DND-41 (cell line): ENCODE measurements around the gene SLC25A42.

Experiments used
- EZH2 ChIP-seq: IDR thresholded peaks from 3 replicates; pipeline ENCODE4 v1.6.1; 2012; ENCODE audit warnings: borderline replicate concordance, low read depth, mild to moderate bottlenecking, moderate library complexity, low read length, inconsistent platforms; ENCODE audit not compliant: severe bottlenecking
- TF ChIP-seq, protein P1 (sequence below): IDR thresholded peaks from 2 replicates; pipeline ENCODE4 v1.5.1; 2012; ENCODE audit warnings: borderline replicate concordance, low read length, moderate library complexity, mild to moderate bottlenecking; ENCODE audit not compliant: poor library complexity, severe bottlenecking; ENCODE audit errors: extremely low read depth

DNA sequence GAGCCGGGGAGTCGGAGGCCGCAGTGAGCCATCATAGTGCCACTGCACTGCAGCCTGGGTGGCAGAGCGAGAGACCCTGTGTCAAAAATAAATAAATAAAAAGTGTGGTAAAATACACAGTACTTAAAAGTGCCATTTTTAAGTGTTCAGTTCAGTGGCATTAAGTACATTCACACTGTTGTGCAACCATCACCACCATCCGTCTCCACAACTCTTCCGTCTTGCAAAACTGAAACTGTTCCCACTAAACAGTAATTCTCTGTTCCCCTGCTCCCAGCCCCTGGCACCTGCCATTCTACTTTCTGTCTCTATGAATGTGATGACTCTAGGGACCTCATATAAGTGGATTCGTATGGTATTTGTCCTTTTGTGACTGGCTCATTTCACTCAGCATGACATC, 13.3 kb downstream of the SLC25A42 start:
- TF ChIP-seq, protein P1, sequence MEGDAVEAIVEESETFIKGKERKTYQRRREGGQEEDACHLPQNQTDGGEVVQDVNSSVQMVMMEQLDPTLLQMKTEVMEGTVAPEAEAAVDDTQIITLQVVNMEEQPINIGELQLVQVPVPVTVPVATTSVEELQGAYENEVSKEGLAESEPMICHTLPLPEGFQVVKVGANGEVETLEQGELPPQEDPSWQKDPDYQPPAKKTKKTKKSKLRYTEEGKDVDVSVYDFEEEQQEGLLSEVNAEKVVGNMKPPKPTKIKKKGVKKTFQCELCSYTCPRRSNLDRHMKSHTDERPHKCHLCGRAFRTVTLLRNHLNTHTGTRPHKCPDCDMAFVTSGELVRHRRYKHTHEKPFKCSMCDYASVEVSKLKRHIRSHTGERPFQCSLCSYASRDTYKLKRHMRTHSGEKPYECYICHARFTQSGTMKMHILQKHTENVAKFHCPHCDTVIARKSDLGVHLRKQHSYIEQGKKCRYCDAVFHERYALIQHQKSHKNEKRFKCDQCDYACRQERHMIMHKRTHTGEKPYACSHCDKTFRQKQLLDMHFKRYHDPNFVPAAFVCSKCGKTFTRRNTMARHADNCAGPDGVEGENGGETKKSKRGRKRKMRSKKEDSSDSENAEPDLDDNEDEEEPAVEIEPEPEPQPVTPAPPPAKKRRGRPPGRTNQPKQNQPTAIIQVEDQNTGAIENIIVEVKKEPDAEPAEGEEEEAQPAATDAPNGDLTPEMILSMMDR = no peak
- TF ChIP-seq EZH2 = no peak
